Heart left ventricle (tissue), 13 donors: ENCODE data around the gene OR13C2.
"Not testable (repeated sequence)": the region's sequence is repeated elsewhere in the genome, so short reads cannot be mapped to it uniquely, and the experiment has no call there.

ENCODE experiments used
- CTCF ChIP-seq, 12 donors: fragments of 200-600 bp; sonication (generic) in 4 of 12; IDR thresholded peaks; one replicate each; pipeline versions ENCODE4 v1.5.0 to v1.8.0; 2018 to 2022; ENCODE audit warnings: antibody characterized with exemption in 12 of 12, mild to moderate bottlenecking in 5 of 12
- POLR2A ChIP-seq, 2 donors: fragments of 450-650 bp; IDR thresholded peaks; one replicate each; pipeline ENCODE4 v1.6.1; 2017; ENCODE audit warnings: antibody characterized with exemption in 2 of 2, mild to moderate bottlenecking in 2 of 2, moderate library complexity in 2 of 2
- donor health status: ischemic (EF 13 %, LVEDD 7.1; RV severe dilation, severe dysfunction).
- donor health status: DM: no; HTN: yes; CAD: no.
- donor health status: DM: no; HTN: no; CAD: no.
- donor health status: ischemic (EF 25% LVEDD 6.9; RV normal size, moderate dysfunction).
- donor health status: ischemic (EF 25% LVEDD 5.7; RV mildly dilated, moderate dysfunction).
- donor health status: ischemic (EF 35%, LVEDD 5.7; RV mildly dilated, moderate dysfunction).
- donor health status: nonischemic (EF 11% LVEDD 7.7; RV severe dilation, severe dysfunction).
- donor health status: DM: yes; HTN: yes; CAD: no.
- donor health status: PGD.
- donor health status: ischemic (EF 29% LVEDD 5.4; RV normal size, mild dysfunction).
- donor health status: nonischemic (EF 23%, LVEDD 6.1; RV moderate dilation, normal function).

- not testable (repeated sequence) for TF ChIP-seq POLR2A, CTCF (IDR thresholded peaks at IDR 0.05)
These were observed 6.1 kb downstream of the OR13C2 start, which contains the start of gene OR13C5 for GRCh38 chr9:104599313-104599712.
